HepG2 (cell line): Measurements from ENCODE around the gene VEGFA. TPM values are rescaled to one million over a fixed set of nuclear protein-coding genes. Genes with fewer than 3 reads are reported as not detected.

Source experiments
- ADNP ChIP-seq: sonication (generic); formaldehyde crosslinking; IDR thresholded peaks from 2 replicates; pipeline ENCODE4 v1.4.0; 2020; ENCODE audit warnings: missing genetic modification reagents
- ATAD3A ChIP-seq: sonication (generic); formaldehyde crosslinking; IDR thresholded peaks from 2 replicates; pipeline ENCODE4 v1.4.0; 2020; ENCODE audit warnings: missing genetic modification reagents
- CSRNP2 ChIP-seq: sonication (generic); formaldehyde crosslinking; conservative IDR thresholded peaks from 2 replicates; pipeline ENCODE4 v1.8.0; 2022; ENCODE audit warnings: low read depth, missing genetic modification reagents
- GZF1 ChIP-seq: sonication (generic); formaldehyde crosslinking; IDR thresholded peaks from 2 replicates; pipeline ENCODE4 v1.5.1; 2020; ENCODE audit warnings: mild to moderate bottlenecking, missing genetic modification reagents
- IRF1 ChIP-seq: sonication (generic); formaldehyde crosslinking; IDR thresholded peaks from 2 replicates; pipeline ENCODE4 v1.4.0; 2020; ENCODE audit warnings: low read depth, mild to moderate bottlenecking, missing genetic modification reagents
- JUND ChIP-seq: sonication (generic); formaldehyde crosslinking; IDR thresholded peaks from 2 replicates; pipeline ENCODE4 v1.8.0; 2022; ENCODE audit warnings: mild to moderate bottlenecking, missing genetic modification reagents
- KLF16 ChIP-seq, 2 experiments: sonication (generic) in 1 of 2; formaldehyde crosslinking in 1 of 2; IDR thresholded peaks; 2 replicates each; pipeline versions ENCODE4 v1.6.1 to v1.8.0; 2016 to 2023; ENCODE audit warnings: missing genetic modification reagents in 2 of 2, missing compliant biosample characterization in 1 of 2
- NR1H2 ChIP-seq: sonication (generic); formaldehyde crosslinking; IDR thresholded peaks from 2 replicates; pipeline ENCODE4 v1.8.1; 2022; ENCODE audit warnings: low read depth, missing genetic modification reagents, borderline replicate concordance
- PHF21A ChIP-seq: sonication (generic); formaldehyde crosslinking; IDR thresholded peaks from 2 replicates; pipeline ENCODE4 v1.5.0; 2020; ENCODE audit warnings: mild to moderate bottlenecking, missing genetic modification reagents
- SMAD9 ChIP-seq: sonication (generic); formaldehyde crosslinking; IDR thresholded peaks from 2 replicates; pipeline ENCODE4 v1.5.1; 2020; ENCODE audit warnings: mild to moderate bottlenecking, missing genetic modification reagents
- SPEN ChIP-seq: sonication (generic); formaldehyde crosslinking; IDR thresholded peaks from 2 replicates; pipeline ENCODE4 v1.5.1; 2020; ENCODE audit warnings: low read depth, mild to moderate bottlenecking, missing genetic modification reagents
- ZNF207 ChIP-seq: fragments of 450-650 bp; IDR thresholded peaks from 2 replicates; pipeline ENCODE4 v1.6.1; 2016; ENCODE audit warnings: antibody characterized with exemption, borderline replicate concordance
- ZNF230 ChIP-seq: sonication (generic); formaldehyde crosslinking; IDR thresholded peaks from 2 replicates; pipeline ENCODE4 v1.4.0; 2020; ENCODE audit warnings: mild to moderate bottlenecking, missing genetic modification reagents
- ZNF501 ChIP-seq: sonication (generic); formaldehyde crosslinking; IDR thresholded peaks from 2 replicates; pipeline ENCODE4 v1.5.1; 2020; ENCODE audit warnings: mild to moderate bottlenecking, moderate library complexity, missing genetic modification reagents
- ZNF687 ChIP-seq: sonication (generic); formaldehyde crosslinking; IDR thresholded peaks from 2 replicates; pipeline ENCODE4 v1.5.1; 2020; ENCODE audit warnings: mild to moderate bottlenecking, missing genetic modification reagents, moderate library complexity
- ZNF792 ChIP-seq: IDR thresholded peaks from 2 replicates; pipeline ENCODE4 v1.6.1; 2016
- ZNF839 ChIP-seq: sonication (generic); formaldehyde crosslinking; IDR thresholded peaks from 2 replicates; pipeline ENCODE4 v1.4.0; 2020; ENCODE audit warnings: missing genetic modification reagents, mild to moderate bottlenecking, borderline replicate concordance
- ZSCAN21 ChIP-seq: sonication (generic); formaldehyde crosslinking; IDR thresholded peaks from 2 replicates; pipeline ENCODE4 v1.8.0; 2022; ENCODE audit warnings: mild to moderate bottlenecking, missing genetic modification reagents, moderate library complexity, borderline replicate concordance
- ZSCAN29 ChIP-seq: sonication (generic); formaldehyde crosslinking; conservative IDR thresholded peaks from 2 replicates; pipeline ENCODE4 v1.4.0; 2020; ENCODE audit warnings: mild to moderate bottlenecking, missing genetic modification reagents
- polyA plus RNA-seq, 8 experiments: library from polyadenylated mRNA; depleted of rRNA in 3 of 8; stranded (reverse) in 7 of 8; unstranded in 1 of 8; fragments of >200 nt; fragmentation: Illumina TruSeq in 4 of 8; extraction: Trizol in 4 of 8; gene quantifications; 2 replicates each; pipeline versions ENCODE4 v1.2.1 to v1.2.3, GENCODE V29; 2011 to 2016; ENCODE audit warnings: low read depth in 4 of 8, missing spikeins in 1 of 8, mixed read lengths in 1 of 8; ENCODE audit not compliant: insufficient read depth in 1 of 8
- total RNA-seq, 5 experiments: library from RNA; depleted of rRNA; stranded (reverse); fragments of >200 nt; fragmentation: Illumina TruSeq; extraction: Trizol; gene quantifications; 2 replicates each; pipeline ENCODE4 v1.2.3, GENCODE V29; 2016; ENCODE audit warnings: low read depth in 1 of 5
- TF ChIP-seq, protein P1 (sequence below), 2 experiments: fragments of 450-650 bp in 1 of 2; sonication (generic) in 1 of 2; formaldehyde crosslinking; IDR thresholded peaks; 2 replicates each; pipeline versions ENCODE4 v1.5.0 to v1.8.0; 2020 to 2022; ENCODE audit warnings: mild to moderate bottlenecking in 1 of 2, missing genetic modification reagents in 1 of 2

Gene VEGFA
- total and polyA plus RNA-seq, 2 of the 13 experiments (the other 11 are each of a cell fraction or from before 2014, with no cell fraction given) = 68.1 to 629 TPM

GRCh38 chr6:43833223-43833995 is 63.4 kb downstream of the VEGFA start (continued):
- TF ChIP-seq CSRNP2 (CRISPR knock-in tag) (no peak), ADNP (CRISPR knock-in tag) (no peak), ZNF501 (0 out of 2 replicates have a peak, but pooled peaks have one; percentile 46), SMAD9 (CRISPR knock-in tag) (no peak), KLF16 (CRISPR knock-in tag; IDR thresholded peaks at IDR 0.05) (0 out of 4 replicates have a peak, but pooled peaks of 1 of the 2 experiments have one; percentile 9), JUND (no peak), ZNF207 (no peak), PHF21A (CRISPR knock-in tag) (peak; percentile 72), ATAD3A (CRISPR knock-in tag) (no peak), ZNF687 (CRISPR knock-in tag) (peak; percentile 56), ZNF792 (0 out of 2 replicates have a peak, but pooled peaks have one; percentile 31), IRF1 (CRISPR knock-in tag) (peak; percentile 66; the same call in 1 of the 2 replicates), ZSCAN21 (CRISPR knock-in tag) (no peak), NR1H2 (no peak), ZSCAN29 (CRISPR knock-in tag) (no peak), ZNF230 (peak; percentile 46; the same call in 1 of the 2 replicates), ZNF839 (CRISPR knock-in tag) (0 out of 2 replicates have a peak, but pooled peaks have one; percentile 40), SPEN (peak; percentile 51; the same call in 1 of the 2 replicates), GZF1 (CRISPR knock-in tag) (0 out of 2 replicates have a peak, but pooled peaks have one; percentile 22)
- TF ChIP-seq, protein P1, sequence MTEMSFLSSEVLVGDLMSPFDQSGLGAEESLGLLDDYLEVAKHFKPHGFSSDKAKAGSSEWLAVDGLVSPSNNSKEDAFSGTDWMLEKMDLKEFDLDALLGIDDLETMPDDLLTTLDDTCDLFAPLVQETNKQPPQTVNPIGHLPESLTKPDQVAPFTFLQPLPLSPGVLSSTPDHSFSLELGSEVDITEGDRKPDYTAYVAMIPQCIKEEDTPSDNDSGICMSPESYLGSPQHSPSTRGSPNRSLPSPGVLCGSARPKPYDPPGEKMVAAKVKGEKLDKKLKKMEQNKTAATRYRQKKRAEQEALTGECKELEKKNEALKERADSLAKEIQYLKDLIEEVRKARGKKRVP (CRISPR knock-in tag; IDR thresholded peaks at IDR 0.05) = 0 out of 4 replicates have a peak, but pooled peaks of 1 of the 2 experiments have one; percentile 26
